ENCODE data around the gene CDIP1.

CDIP1 gene

GRCh38 chr16:4472880-4473279 lies 65.7 kb downstream of the CDIP1 start:
- Histone ChIP-seq H3K9me3 (ENCODE audit: control insufficient read depth, low read length) (no peaks in the 10 kb centered on the region), H3K27me3 (ENCODE audit: control insufficient read depth, insufficient read depth, low read length) (no peaks in the 10 kb centered on the region), H3K9ac (ENCODE audit: low read length) (no peak overlapping the region), H3K36me3 (ENCODE audit: control insufficient read depth, insufficient read depth, low read length) (no peaks in the 10 kb centered on the region), H3K4me3 (ENCODE audit: low read length) (no peak overlapping the region), H3K4me1 (ENCODE audit: control insufficient read depth, insufficient read depth, low read length) (peaks cover 13% of the 10 kb centered on the region)

- H3K4me3 ChIP-seq (ENCODE audit: low read length), result no peak overlapping the region
- H3K9me3 ChIP-seq (ENCODE audit: control insufficient read depth, low read length), result no peaks in the 10 kb centered on the region
- H3K36me3 ChIP-seq (ENCODE audit: control insufficient read depth, insufficient read depth, low read length), result no peaks in the 10 kb centered on the region
- no peaks in the 10 kb centered on the region for H3K27me3 ChIP-seq (ENCODE audit: control insufficient read depth, insufficient read depth, low read length)
- no peak overlapping the region for H3K9ac ChIP-seq (ENCODE audit: low read length)
- peaks cover 8% of the 10 kb centered on the region for H3K4me1 ChIP-seq (ENCODE audit: control insufficient read depth, insufficient read depth, low read length)
These were observed 66.7 kb downstream of the CDIP1 start for GRCh38 chr16:4471869-4472268.

GRCh38 chr16:4468972-4469371 lies 69.6 kb downstream of the CDIP1 start:
- peaks cover 5% of the 10 kb centered on the region for H3K36me3 ChIP-seq (ENCODE audit: control insufficient read depth, insufficient read depth, low read length)
- no peaks in the 10 kb centered on the region for H3K4me1 ChIP-seq (ENCODE audit: control insufficient read depth, insufficient read depth, low read length)
- no peak overlapping the region for H3K4me3 ChIP-seq (ENCODE audit: low read length)
- H3K9me3 ChIP-seq (ENCODE audit: control insufficient read depth, low read length), result no peaks in the 10 kb centered on the region
- no peaks in the 10 kb centered on the region for H3K27me3 ChIP-seq (ENCODE audit: control insufficient read depth, insufficient read depth, low read length)
- H3K9ac ChIP-seq (ENCODE audit: low read length), result no peak overlapping the region

- H3K9me3 ChIP-seq (ENCODE audit: control insufficient read depth, low read length), result no peaks in the 10 kb centered on the region
- peaks cover 4% of the 10 kb centered on the region for H3K4me1 ChIP-seq (ENCODE audit: control insufficient read depth, insufficient read depth, low read length)
- no peak overlapping the region for H3K4me3 ChIP-seq (ENCODE audit: low read length)
- no peak overlapping the region for H3K9ac ChIP-seq (ENCODE audit: low read length)
- peaks cover 8% of the 10 kb centered on the region for H3K36me3 ChIP-seq (ENCODE audit: control insufficient read depth, insufficient read depth, low read length)
- no peaks in the 10 kb centered on the region for H3K27me3 ChIP-seq (ENCODE audit: control insufficient read depth, insufficient read depth, low read length)
These were observed 70.7 kb downstream of the CDIP1 start for GRCh38 chr16:4467916-4468315.

GRCh38 chr16:4465977-4466779 lies 72.4 kb downstream of the CDIP1 start:
- Histone ChIP-seq H3K9ac (ENCODE audit: low read length) (no peak overlapping the region), H3K4me1 (ENCODE audit: control insufficient read depth, insufficient read depth, low read length) (peaks cover 4% of the 10 kb centered on the region), H3K4me3 (ENCODE audit: low read length) (no peak overlapping the region), H3K36me3 (ENCODE audit: control insufficient read depth, insufficient read depth, low read length) (peaks cover 8% of the 10 kb centered on the region), H3K9me3 (ENCODE audit: control insufficient read depth, low read length) (no peaks in the 10 kb centered on the region), H3K27me3 (ENCODE audit: control insufficient read depth, insufficient read depth, low read length) (no peaks in the 10 kb centered on the region)

- H3K36me3 ChIP-seq (ENCODE audit: control insufficient read depth, insufficient read depth, low read length), result peaks cover 8% of the 10 kb centered on the region
- peaks cover 4% of the 10 kb centered on the region for H3K4me1 ChIP-seq (ENCODE audit: control insufficient read depth, insufficient read depth, low read length)
- H3K4me3 ChIP-seq (ENCODE audit: low read length), result no peak overlapping the region
- H3K27me3 ChIP-seq (ENCODE audit: control insufficient read depth, insufficient read depth, low read length), result no peaks in the 10 kb centered on the region
- no peak overlapping the region for H3K9ac ChIP-seq (ENCODE audit: low read length)
- no peaks in the 10 kb centered on the region for H3K9me3 ChIP-seq (ENCODE audit: control insufficient read depth, low read length)
These were observed 74.9 kb downstream of the CDIP1 start for GRCh38 chr16:4463522-4464163.

GRCh38 chr16:4461250-4462085 lies 77.1 kb downstream of the CDIP1 start:
- Histone ChIP-seq H3K27me3 (ENCODE audit: control insufficient read depth, insufficient read depth, low read length) (no peaks in the 10 kb centered on the region), H3K9me3 (ENCODE audit: control insufficient read depth, low read length) (no peaks in the 10 kb centered on the region), H3K36me3 (ENCODE audit: control insufficient read depth, insufficient read depth, low read length) (peaks cover 4% of the 10 kb centered on the region), H3K4me3 (ENCODE audit: low read length) (no peak overlapping the region), H3K4me1 (ENCODE audit: control insufficient read depth, insufficient read depth, low read length) (peaks cover 4% of the 10 kb centered on the region), H3K9ac (ENCODE audit: low read length) (no peak overlapping the region)

GRCh38 chr16:4460936-4461249 lies 77.7 kb downstream of the CDIP1 start:
- H3K4me1 ChIP-seq (ENCODE audit: control insufficient read depth, insufficient read depth, low read length), result peaks cover 4% of the 10 kb centered on the region
- H3K9ac ChIP-seq (ENCODE audit: low read length), result no peak overlapping the region
- H3K9me3 ChIP-seq (ENCODE audit: control insufficient read depth, low read length), result no peaks in the 10 kb centered on the region
- no peaks in the 10 kb centered on the region for H3K27me3 ChIP-seq (ENCODE audit: control insufficient read depth, insufficient read depth, low read length)
- peaks cover 6% of the 10 kb centered on the region for H3K36me3 ChIP-seq (ENCODE audit: control insufficient read depth, insufficient read depth, low read length)
- H3K4me3 ChIP-seq (ENCODE audit: low read length), result no peak overlapping the region
